Mesothelial cell of epicardium (in vitro differentiated cells): ENCODE measurements around the gene TSTD2. TPM values are rescaled to one million over a fixed set of nuclear protein-coding genes. Genes with fewer than 3 reads are reported as not detected.

Experiments
- DNase-seq, 2 experiments: peaks; one replicate each; pipeline ENCODE4 v3.0.0; 2021; ENCODE audit warnings: low spot score in 2 of 2; ENCODE audit not compliant: unreplicated experiment in 2 of 2
- H3K27ac Mint-ChIP-seq: 2 replicates; pipeline ENCODE4 v1.8.0; 2021; ENCODE audit warnings: mixed read lengths
- H3K27me3 Mint-ChIP-seq: 2 replicates; pipeline ENCODE4 v1.8.0; 2021; ENCODE audit warnings: low read depth, mixed read lengths
- H3K36me3 Mint-ChIP-seq: 2 replicates; pipeline ENCODE4 v1.8.0; 2021; ENCODE audit warnings: mixed read lengths
- H3K4me1 Mint-ChIP-seq: 2 replicates; pipeline ENCODE4 v1.8.0; 2021; ENCODE audit warnings: mixed read lengths
- H3K4me3 Mint-ChIP-seq: 2 replicates; pipeline ENCODE4 v1.8.0; 2021; ENCODE audit warnings: mild to moderate bottlenecking, moderate library complexity, mixed read lengths
- H3K9me3 Mint-ChIP-seq: 2 replicates; pipeline ENCODE4 v1.8.0; 2021; ENCODE audit warnings: mixed read lengths
- CTCF ChIP-seq: fragments of 200-600 bp; sonication (generic); IDR thresholded peaks from one replicate; pipeline ENCODE4 v1.5.0; 2021; ENCODE audit warnings: antibody characterized with exemption; ENCODE audit not compliant: unreplicated experiment
- total RNA-seq: library from RNA; stranded (reverse); gene quantifications from 3 replicates; pipeline ENCODE4 v1.2.1, GENCODE V29; 2021

Gene TSTD2
- total RNA-seq, 1 donor from 2014 or later, result 37.9 TPM

GRCh38 chr9:97598461-97599288 is 34.5 kb downstream of the TSTD2 start:
- H3K36me3 Mint-ChIP-seq, result peaks cover 19% of the 10 kb centered on the region
- peak; percentile 36 to 76 for DNase-seq
- no peaks in the 10 kb centered on the region for H3K9me3 Mint-ChIP-seq
- peak; percentile 57 for TF ChIP-seq CTCF
- H3K4me1 Mint-ChIP-seq, result peaks cover 2% of the 10 kb centered on the region
- peaks cover 5% of the 10 kb centered on the region for H3K27me3 Mint-ChIP-seq
- no peak overlapping the region for H3K27ac Mint-ChIP-seq
- no peak overlapping the region for H3K4me3 Mint-ChIP-seq

GRCh38 chr9:97596906-97597305 is 36.3 kb downstream of the TSTD2 start:
- no peak overlapping the region for H3K27ac Mint-ChIP-seq
- H3K36me3 Mint-ChIP-seq, result peaks cover 7% of the 10 kb centered on the region

GRCh38 chr9:97594381-97594921 is 38.7 kb downstream of the TSTD2 start:
- no peaks in the 10 kb centered on the region for H3K36me3 Mint-ChIP-seq

More at GRCh38 chr9:97596906-97597305, 36.3 kb downstream of the TSTD2 start:
- DNase-seq, result no peak
- H3K4me3 Mint-ChIP-seq, result no peak overlapping the region
- H3K4me1 Mint-ChIP-seq, result peaks cover 4% of the 10 kb centered on the region
- no peak for TF ChIP-seq CTCF
- H3K9me3 Mint-ChIP-seq, result no peaks in the 10 kb centered on the region
- H3K27me3 Mint-ChIP-seq, result peaks cover 5% of the 10 kb centered on the region

GRCh38 chr9:97593960-97594359 is 39.2 kb downstream of the TSTD2 start:
- no peak overlapping the region for H3K27ac Mint-ChIP-seq
- TF ChIP-seq CTCF, result no peak
- no peaks in the 10 kb centered on the region for H3K9me3 Mint-ChIP-seq
- peaks cover 4% of the 10 kb centered on the region for H3K4me1 Mint-ChIP-seq
- H3K27me3 Mint-ChIP-seq, result peaks cover 6% of the 10 kb centered on the region
- no peak overlapping the region for H3K4me3 Mint-ChIP-seq
- no peaks in the 10 kb centered on the region for H3K36me3 Mint-ChIP-seq
- DNase-seq, result no peak

More at GRCh38 chr9:97594381-97594921, 38.7 kb downstream of the TSTD2 start:
- Mint-ChIP-seq H3K27me3 (peaks cover 6% of the 10 kb centered on the region), H3K4me3 (no peak overlapping the region), H3K4me1 (peaks cover 4% of the 10 kb centered on the region), H3K27ac (no peak overlapping the region), H3K9me3 (no peaks in the 10 kb centered on the region)
- DNase-seq, result no peak
- TF ChIP-seq CTCF, result no peak

GRCh38 chr9:97592126-97592525 is 41.0 kb downstream of the TSTD2 start:
- no peak for TF ChIP-seq CTCF
- peaks cover 1% of the 10 kb centered on the region for H3K4me1 Mint-ChIP-seq
- H3K4me3 Mint-ChIP-seq, result no peak overlapping the region
- no peaks in the 10 kb centered on the region for H3K36me3 Mint-ChIP-seq
- peaks cover 4% of the 10 kb centered on the region for H3K27me3 Mint-ChIP-seq
- no peak for DNase-seq
- H3K27ac Mint-ChIP-seq, result no peak overlapping the region
- peaks cover 11% of the 10 kb centered on the region for H3K9me3 Mint-ChIP-seq
